H1 (cell line): ENCODE results near the gene STK39. TPM values are rescaled to one million over a fixed set of nuclear protein-coding genes. Genes with fewer than 3 reads are reported as not detected.

Experiments used
- CTCF ChIA-PET: fragments of 300-600 bp; sonication (Branson Sonifier 250); formaldehyde crosslinking; loops from one replicate; lab custom pipeline; 2021; ENCODE audit not compliant: partially characterized antibody; lab: Charles Lee
- POLR2A ChIA-PET: fragments of 300-600 bp; sonication (Branson Sonifier 250); formaldehyde crosslinking; loops from one replicate; lab custom pipeline; 2021; ENCODE audit warnings: inconsistent platforms; ENCODE audit not compliant: partially characterized antibody; lab: Charles Lee
- DNase-seq, 2 experiments: peaks; one replicate each; pipeline versions ENCODE4 v3.0.0 to v3.0.0-alpha.2; 2010 to 2022; ENCODE audit warnings: low spot score in 2 of 2, low read depth in 1 of 2, mixed read lengths in 1 of 2
- FAIRE-seq: peaks from 2 replicates; lab custom pipeline; 2011; peaks lifted over from hg19 to GRCh38; lab: Jason Lieb, UNC
- H2AFZ ChIP-seq: 2 replicates; pipeline ENCODE4 v1.8.1; 2012; ENCODE audit warnings: low read length, inconsistent platforms
- H2AK5ac ChIP-seq: 2 replicates; pipeline ENCODE4 v1.6.1; 2013; ENCODE audit warnings: low read depth, low read length
- H2BK120ac ChIP-seq: replicated peaks from 2 replicates; pipeline ENCODE3; 2013; ENCODE audit warnings: low read depth, low read length, inconsistent platforms
- H2BK12ac ChIP-seq: 2 replicates; pipeline ENCODE4 v1.6.1; 2013; ENCODE audit warnings: low read depth, low read length
- H2BK15ac ChIP-seq: 2 replicates; pipeline ENCODE4 v1.6.1; 2013; ENCODE audit warnings: low read length
- H2BK20ac ChIP-seq: 2 replicates; pipeline ENCODE4 v1.6.1; 2013; ENCODE audit warnings: low read length
- H2BK5ac ChIP-seq: 2 replicates; pipeline ENCODE4 v1.6.1; 2013; ENCODE audit warnings: low read depth, low read length
- H3K14ac ChIP-seq: 2 replicates; pipeline ENCODE4 v1.6.1; 2013; ENCODE audit warnings: inconsistent platforms; ENCODE audit not compliant: insufficient read length
- H3K18ac ChIP-seq: 2 replicates; pipeline ENCODE4 v1.6.1; 2013; ENCODE audit warnings: low read length; ENCODE audit errors: extremely low read depth
- H3K23ac ChIP-seq: 2 replicates; pipeline ENCODE4 v1.6.1; 2013; ENCODE audit warnings: inconsistent platforms; ENCODE audit not compliant: insufficient read length
- H3K23me2 ChIP-seq: 2 replicates; pipeline ENCODE4 v1.6.1; 2013; ENCODE audit warnings: low read depth, low read length
- H3K27ac ChIP-seq: 2 replicates; pipeline ENCODE4 v1.6.1; 2011; ENCODE audit warnings: low read depth, low read length, inconsistent platforms
- H3K27me3 ChIP-seq, 4 experiments: replicated peaks in 1 of 4; 1 replicate in 1 of 4; 2 replicates in 3 of 4; pipeline versions ENCODE4 v1.6.1 to v1.8.1; 2011 to 2013; ENCODE audit warnings: low read length in 3 of 4, mild to moderate bottlenecking in 3 of 4, inconsistent platforms in 2 of 4, mixed read lengths in 2 of 4, moderate library complexity in 1 of 4; ENCODE audit not compliant: control insufficient read depth in 3 of 4, insufficient read depth in 3 of 4; ENCODE audit errors: extremely low read depth in 1 of 4
- H3K36me3 ChIP-seq, 4 experiments: 2 replicates each; pipeline versions ENCODE4 v1.6.1 to v1.8.1; 2011 to 2013; ENCODE audit warnings: mild to moderate bottlenecking in 4 of 4, low read length in 3 of 4, moderate library complexity in 2 of 4, control low read depth in 1 of 4, inconsistent platforms in 1 of 4; ENCODE audit not compliant: insufficient read depth in 4 of 4, control insufficient read depth in 2 of 4
- H3K4ac ChIP-seq: replicated peaks from 2 replicates; pipeline ENCODE3; 2013; ENCODE audit warnings: low read length, low read depth, mixed read lengths, inconsistent platforms; ENCODE audit not compliant: insufficient read length
- H3K4me1 ChIP-seq, 4 experiments: replicated peaks in 1 of 4; 1 replicate in 1 of 4; 2 replicates in 3 of 4; pipeline versions ENCODE4 v1.6.1 to v1.8.1; 2011 to 2013; ENCODE audit warnings: low read length in 3 of 4, inconsistent platforms in 2 of 4, mixed read lengths in 1 of 4; ENCODE audit not compliant: insufficient read depth in 4 of 4, control insufficient read depth in 3 of 4
- H3K4me2 ChIP-seq, 2 experiments: 2 replicates each; pipeline versions ENCODE4 v1.6.1 to v1.8.1; 2011 to 2013; ENCODE audit warnings: low read depth in 2 of 2, low read length in 2 of 2, control low read depth in 1 of 2, inconsistent platforms in 1 of 2, mild to moderate bottlenecking in 1 of 2; ENCODE audit not compliant: insufficient read depth in 1 of 2
- H3K4me3 ChIP-seq, 4 experiments: fragments of 200-600, 300-600 bp in 1 of 4; sonication (generic), shearing (Covaris generic), sonication (Bioruptor Twin) in 1 of 4; 2 replicates each; pipeline versions ENCODE4 v1.5.1 to v1.8.1; 2011 to 2016; ENCODE audit warnings: low read length in 4 of 4, low read depth in 3 of 4, control low read depth in 2 of 4, inconsistent platforms in 2 of 4, mild to moderate bottlenecking in 2 of 4, mixed read lengths in 1 of 4, moderate library complexity in 1 of 4; ENCODE audit not compliant: insufficient read depth in 2 of 4; ENCODE audit errors: extremely low read depth in 1 of 4
- H3K56ac ChIP-seq: replicated peaks from 2 replicates; pipeline ENCODE3; 2013; ENCODE audit warnings: low read depth, mild to moderate bottlenecking, mixed read lengths, low read length, inconsistent platforms; ENCODE audit not compliant: insufficient read length
- H3K79me1 ChIP-seq: 2 replicates; pipeline ENCODE4 v1.6.1; 2013; ENCODE audit warnings: low read depth, low read length, control low read depth
- H3K79me2 ChIP-seq, 2 experiments: 2 replicates each; pipeline versions ENCODE4 v1.6.1 to v1.8.1; 2012 to 2013; ENCODE audit warnings: low read length in 2 of 2, mild to moderate bottlenecking in 2 of 2, inconsistent platforms in 1 of 2; ENCODE audit not compliant: insufficient read depth in 2 of 2, control insufficient read depth in 1 of 2
- H3K9ac ChIP-seq, 4 experiments: replicated peaks in 1 of 4; 1 replicate in 1 of 4; 2 replicates in 3 of 4; pipeline versions ENCODE4 v1.6.1 to v1.8.1; 2011 to 2013; ENCODE audit warnings: low read depth in 3 of 4, low read length in 3 of 4, control low read depth in 2 of 4, mild to moderate bottlenecking in 2 of 4, moderate library complexity in 2 of 4, inconsistent platforms in 1 of 4; ENCODE audit errors: extremely low read depth in 1 of 4
- H3K9me3 ChIP-seq, 2 experiments: 2 replicates each; pipeline versions ENCODE4 v1.6.1 to v1.8.1; 2012 to 2013; ENCODE audit warnings: mild to moderate bottlenecking in 2 of 2, moderate library complexity in 2 of 2, control low read depth in 1 of 2, inconsistent platforms in 1 of 2, low read depth in 1 of 2, low read length in 1 of 2, mixed read lengths in 1 of 2; ENCODE audit not compliant: insufficient read depth in 2 of 2
- H4K20me1 ChIP-seq, 2 experiments: replicated peaks in 1 of 2; 2 replicates each; pipeline versions ENCODE3 to v1.8.1; 2011 to 2013; ENCODE audit warnings: inconsistent platforms in 2 of 2, low read length in 2 of 2, mild to moderate bottlenecking in 1 of 2; ENCODE audit not compliant: insufficient read depth in 2 of 2, control insufficient read depth in 1 of 2
- H4K5ac ChIP-seq: 2 replicates; pipeline ENCODE4 v1.6.1; 2013; ENCODE audit warnings: low read length, low read depth, mixed read lengths, inconsistent platforms; ENCODE audit not compliant: insufficient read length
- H4K8ac ChIP-seq: 2 replicates; pipeline ENCODE4 v1.8.0; 2013; ENCODE audit warnings: mild to moderate bottlenecking, moderate library complexity, low read length, inconsistent platforms; ENCODE audit not compliant: insufficient read depth; ENCODE audit errors: extremely low read depth
- H4K91ac ChIP-seq: replicated peaks from 2 replicates; pipeline ENCODE3; 2013; ENCODE audit warnings: low read length, mixed read lengths, inconsistent platforms; ENCODE audit not compliant: insufficient read length
- ASH2L ChIP-seq: fragments of 200-600, 300-600 bp; sonication (generic); IDR thresholded peaks from one replicate; pipeline ENCODE4 v1.7.1; 2017; ENCODE audit warnings: low read length
- BCL11A ChIP-seq, 2 experiments: IDR thresholded peaks; one replicate each; pipeline ENCODE4 v1.6.1; 2011; ENCODE audit warnings: low read depth in 2 of 2, low read length in 2 of 2, mild to moderate bottlenecking in 2 of 2
- CBX5 ChIP-seq: fragments of 300-800, 300-1000 bp; sonication (generic); IDR thresholded peaks from 2 replicates; pipeline ENCODE4 v1.7.1; 2016; ENCODE audit warnings: antibody characterized with exemption, low read length, low read depth
- EGR1 ChIP-seq: IDR thresholded peaks from 2 replicates; pipeline ENCODE4 v1.6.1; 2011; ENCODE audit warnings: low read depth, low read length, borderline replicate concordance
- FOSL1 ChIP-seq: IDR thresholded peaks from 2 replicates; pipeline ENCODE4 v1.6.1; 2011; ENCODE audit warnings: mild to moderate bottlenecking, low read depth, low read length, moderate library complexity; ENCODE audit not compliant: insufficient read depth
- GTF2F1 ChIP-seq: IDR thresholded peaks from 2 replicates; pipeline ENCODE4 v1.6.1; 2012; ENCODE audit warnings: low read depth, low read length, improper control_type of control experiment, borderline replicate concordance
- KDM1A ChIP-seq: fragments of 200-600, 300-600 bp; sonication (generic); IDR thresholded peaks from 2 replicates; pipeline ENCODE4 v1.7.1; 2016; ENCODE audit warnings: mild to moderate bottlenecking, low read length, borderline replicate concordance
- KDM5A ChIP-seq: fragments of 200-600 bp; IDR thresholded peaks from 2 replicates; pipeline ENCODE4 v1.7.1; 2012; ENCODE audit warnings: mild to moderate bottlenecking, low read length, inconsistent platforms, mixed read lengths
- NRF1 ChIP-seq: IDR thresholded peaks from 2 replicates; pipeline ENCODE4 v1.6.1; 2011; ENCODE audit warnings: mild to moderate bottlenecking, low read depth, low read length, improper control_type of control experiment
- SAP30 ChIP-seq: fragments of 300-600 bp; sonication (generic); IDR thresholded peaks from 2 replicates; pipeline ENCODE4 v1.7.1; 2012; ENCODE audit warnings: low read length, moderate library complexity, mild to moderate bottlenecking, inconsistent platforms; ENCODE audit not compliant: insufficient read depth, insufficient replicate concordance
- SIRT6 ChIP-seq: IDR thresholded peaks from one replicate; pipeline ENCODE4 v1.7.1; 2012; ENCODE audit warnings: low read length, inconsistent platforms
- SP1 ChIP-seq: IDR thresholded peaks from 2 replicates; pipeline ENCODE4 v1.6.1; 2011; ENCODE audit warnings: low read depth, low read length
- SP2 ChIP-seq: IDR thresholded peaks from 2 replicates; pipeline ENCODE4 v1.6.1; 2012; ENCODE audit warnings: mild to moderate bottlenecking, low read length, inconsistent platforms
- SP4 ChIP-seq: IDR thresholded peaks from 2 replicates; pipeline ENCODE4 v1.6.1; 2012; ENCODE audit warnings: low read length, inconsistent platforms
- TAF1 ChIP-seq: IDR thresholded peaks from 2 replicates; pipeline ENCODE4 v1.6.1; 2011; ENCODE audit warnings: mild to moderate bottlenecking, low read depth, low read length
- TAF7 ChIP-seq: optimal IDR thresholded peaks from 2 replicates; pipeline ENCODE3; 2011; ENCODE audit warnings: low read depth, mild to moderate bottlenecking, inconsistent platforms, low read length, moderate library complexity, borderline replicate concordance
- WGBS, 2 experiments: shearing (Covaris generic) in 1 of 2; methylation state at CpG; one replicate each; pipeline versions ENCODE4 v1.1.6 to v1.1.7; 2013 to 2015; ENCODE audit warnings: low lambda C conversion rate in 2 of 2, mixed read lengths in 2 of 2, inconsistent platforms in 1 of 2, low coverage in 1 of 2, missing lambda C conversion rate in 1 of 2; ENCODE audit not compliant: insufficient replicate concordance in 2 of 2, insufficient coverage in 1 of 2, insufficient read length in 1 of 2; ENCODE audit errors: extremely low coverage in 1 of 2, missing lambda C conversion rate in 1 of 2; 5-methylcytosine and 5-hydroxymethylcytosine counted together
- polyA plus RNA-seq, 7 experiments: library from polyadenylated mRNA; depleted of rRNA in 3 of 7; stranded (reverse) in 5 of 7; unstranded in 2 of 7; fragments of >200 nt in 5 of 7; fragments of 200-250 nt in 2 of 7; gene quantifications; 1 replicate in 5 of 7; 2 replicates in 1 of 7; 4 replicates in 1 of 7; pipeline versions ENCODE4 v1.2.1 to v1.2.3, GENCODE V29; 2011 to 2013; ENCODE audit warnings: missing spikeins in 2 of 7, mixed read lengths in 2 of 7
- total RNA-seq: library from RNA; stranded (reverse); fragmentation: NEBNext Ultra II Directional; extraction: Animal tissue kit (Norgen Biotek cat#: 25700); gene quantifications from 2 replicates; pipeline ENCODE4 v1.2.1, GENCODE V29; 2021

Gene STK39
- total and polyA plus RNA-seq, 2 of the 8 experiments (the other 6 are each of a cell fraction or from before 2014, with no cell fraction given), result 13.7 to 23.8 TPM

- Histone ChIP-seq H3K79me2 (no peaks in the 10 kb centered on the region), H2BK5ac (no peak overlapping the region), H3K4ac (no peak overlapping the region), H2BK120ac (no peak overlapping the region), H2BK12ac (no peak overlapping the region), H3K36me3 (no peaks in the 10 kb centered on the region), H3K56ac (no peak overlapping the region), H3K18ac (no peak overlapping the region), H4K20me1 (peaks cover 0 to 1% of the 10 kb centered on the region in 2 experiments), H4K91ac (no peak overlapping the region), H3K4me1 (peaks cover 0 to 16% (median 6%) of the 10 kb centered on the region in 4 experiments; a peak in 5 of 7 replicates), H2BK15ac (no peak overlapping the region), H3K9me3 (no peaks in the 10 kb centered on the region), H4K8ac (no peak overlapping the region), H3K27me3 (no peaks in the 10 kb centered on the region), H3K4me2 (peak overlapping the region in 1 of 2 experiments; percentile 31; a peak in 1 of 4 replicates), H2AK5ac (no peak overlapping the region), H3K27ac (no peak overlapping the region), H3K79me1 (peaks cover 3% of the 10 kb centered on the region; the same call in 1 of the 2 replicates), H3K23me2 (no peaks in the 10 kb centered on the region), H3K9ac (no peak overlapping the region), H2BK20ac (no peak overlapping the region), H2AFZ (no peak overlapping the region), H4K5ac (no peak overlapping the region), H3K14ac (no peak overlapping the region), H3K4me3 (no peak overlapping the region), H3K23ac (no peak overlapping the region)
- ChIA-PET CTCF (interaction anchor here (0.9 to 2.6 kb wide), 5 partner anchors 10 to 113 kb away, joined by 3 to 12 read pairs (median 3); no protein-coding TSS in a partner anchor), POLR2A (no interaction called here)
- DNase-seq, result no peak
- 90% methylated on average over 3 of the region's 3 CpGs; no CpG with 5 or more reads in 1 of the 2 experiments for WGBS, 2 experiments
- FAIRE-seq, result no peak
- TF ChIP-seq SIRT6, result no peak
- no peak for TF ChIP-seq SP1
- no peak for TF ChIP-seq NRF1
- TF ChIP-seq TAF1, result no peak
- no peak for TF ChIP-seq EGR1
- TF ChIP-seq ASH2L, result no peak
- TF ChIP-seq BCL11A (IDR thresholded peaks at IDR 0.05; ENCODE audit: low read depth in 2 of 2, low read length in 2 of 2), result no peak
- no peak for TF ChIP-seq KDM1A
- TF ChIP-seq SAP30, result no peak
- no peak for TF ChIP-seq SP4
- no peak for TF ChIP-seq SP2
- no peak for TF ChIP-seq GTF2F1
- no peak for TF ChIP-seq TAF7
- TF ChIP-seq KDM5A, result no peak
- no peak for TF ChIP-seq CBX5
- no peak for TF ChIP-seq FOSL1
Observed at GRCh38 chr2:168180914-168181313, 66.5 kb downstream of the STK39 start.
